Jurkat, Clone E6-1 (cell line): ENCODE data around the gene STOML2. TPM values are rescaled to one million over a fixed set of nuclear protein-coding genes. Genes with fewer than 3 reads are reported as not detected.
"Not testable (repeated sequence)": the region's sequence is repeated elsewhere in the genome, so short reads cannot be mapped to it uniquely, and the experiment has no call there.

ENCODE experiments used
- DNase-seq: peaks from one replicate; pipeline ENCODE4 v3.0.0-alpha.2; 2011; ENCODE audit warnings: low read depth, low spot score
- H3K4me3 ChIP-seq: 2 replicates; pipeline ENCODE4 v1.5.1; 2011; ENCODE audit warnings: mild to moderate bottlenecking, low read length, control low read depth, moderate library complexity
- polyA plus RNA-seq: library from polyadenylated mRNA; unstranded; fragments of >200 nt; gene quantifications from one replicate; pipeline ENCODE4 v1.2.1, GENCODE V29; 2012; ENCODE audit warnings: missing spikeins; ENCODE audit not compliant: insufficient read length, insufficient read depth

Gene STOML2
- 282 TPM for polyA plus RNA-seq

GRCh38 chr9:35102769-35103659 is at the start of gene STOML2:
Gene STOML2 (minus strand): TSS chr9:35103131. CDS start chr9:35103094, 37 bp downstream.
- peak within 1 kb of the TSS; percentile 96 for H3K4me3 ChIP-seq

GRCh38 chr9:35147941-35148563 is 45.1 kb upstream of the STOML2 start:
- not testable (repeated sequence) for DNase-seq, H3K4me3 ChIP-seq

More at GRCh38 chr9:35102769-35103659, at the start of gene STOML2:
- DNase-seq = peak; percentile 94

GRCh38 chr9:35142037-35142436 is 39.1 kb upstream of the STOML2 start:
- DNase-seq = no peak
- H3K4me3 ChIP-seq = no peak overlapping the region

- H3K4me3 ChIP-seq = no peak overlapping the region
- no peak for DNase-seq
Measured at GRCh38 chr9:35140093-35140492, 37.2 kb upstream of the STOML2 start.

- H3K4me3 ChIP-seq = no peak overlapping the region
- DNase-seq = no peak
Measured at GRCh38 chr9:35136866-35137265, 33.9 kb upstream of the STOML2 start.

GRCh38 chr9:35135988-35136387 is 33.1 kb upstream of the STOML2 start:
- H3K4me3 ChIP-seq = no peak overlapping the region

GRCh38 chr9:35134920-35135319 is 32.0 kb upstream of the STOML2 start:
- DNase-seq = no peak
- H3K4me3 ChIP-seq = no peak overlapping the region

More at GRCh38 chr9:35135988-35136387, 33.1 kb upstream of the STOML2 start:
- DNase-seq = no peak

GRCh38 chr9:35116898-35117551 is 14.1 kb upstream of the STOML2 start:
- H3K4me3 ChIP-seq = peak overlapping the region; percentile 62
- DNase-seq = peak; percentile 90

- H3K4me3 ChIP-seq = peak overlapping the region; percentile 62
- DNase-seq = no peak
Measured at GRCh38 chr9:35116539-35116897, 13.6 kb upstream of the STOML2 start.

GRCh38 chr9:35115680-35116538 is 13.0 kb upstream of the STOML2 start, which contains the start of gene ATOSB:
Gene ATOSB (minus strand): TSS chr9:35115862. CDS start chr9:35108274, 7,588 bp downstream.
- DNase-seq = peak; percentile 93
- H3K4me3 ChIP-seq = peak within 1 kb of the TSS; percentile 62

GRCh38 chr9:35114840-35115628 is 12.1 kb upstream of the STOML2 start:
- peak overlapping the region; percentile 62 for H3K4me3 ChIP-seq
- no peak for DNase-seq

GRCh38 chr9:35114113-35114839 is 11.3 kb upstream of the STOML2 start:
- DNase-seq = peak; percentile 89

GRCh38 chr9:35112257-35113020 is 9.5 kb upstream of the STOML2 start:
- DNase-seq = no peak
- H3K4me3 ChIP-seq = no peak overlapping the region

More at GRCh38 chr9:35114113-35114839, 11.3 kb upstream of the STOML2 start:
- H3K4me3 ChIP-seq = peak overlapping the region; percentile 62

GRCh38 chr9:35111001-35111933 is 8.3 kb upstream of the STOML2 start:
- peak overlapping the region; percentile 56 for H3K4me3 ChIP-seq
- DNase-seq = peak; percentile 97

- no peak overlapping the region for H3K4me3 ChIP-seq
- DNase-seq = no peak
Measured at GRCh38 chr9:35110327-35110761, 7.4 kb upstream of the STOML2 start.
